ENCODE measurements around the gene XAB2.
"Not testable (repeated sequence)": the region's sequence is repeated elsewhere in the genome, so short reads cannot be mapped to it uniquely, and the experiment has no call there.

XAB2 gene

GRCh38 chr19:7611541-7612279 is 17.6 kb downstream of the XAB2 start:
- DNase-seq, result no peak

- DNase-seq, result no peak
Observed at GRCh38 chr19:7610491-7611240, 18.7 kb downstream of the XAB2 start.

GRCh38 chr19:7607874-7608560 is 21.3 kb downstream of the XAB2 start:
- no peak for DNase-seq

- DNase-seq, result no peak
Observed at GRCh38 chr19:7607212-7607873, 22.0 kb downstream of the XAB2 start.

- DNase-seq, result no peak
Observed at GRCh38 chr19:7606289-7606688, 23.1 kb downstream of the XAB2 start.

GRCh38 chr19:7605490-7606222 is 23.7 kb downstream of the XAB2 start:
- DNase-seq, result no peak

- no peak for DNase-seq
Observed at GRCh38 chr19:7603919-7604318, 25.4 kb downstream of the XAB2 start.

GRCh38 chr19:7602935-7603497 is 26.3 kb downstream of the XAB2 start:
- no peak for DNase-seq

- no peak for DNase-seq
Observed at GRCh38 chr19:7602240-7602934, 27.0 kb downstream of the XAB2 start.

GRCh38 chr19:7600721-7601120 is 28.6 kb downstream of the XAB2 start:
- no peak for DNase-seq

- no peak for DNase-seq
Observed at GRCh38 chr19:7598180-7598579, 31.2 kb downstream of the XAB2 start.

GRCh38 chr19:7597689-7598088 is 31.7 kb downstream of the XAB2 start:
- DNase-seq, result no peak

- no peak for DNase-seq
Observed at GRCh38 chr19:7596211-7596937, 33.0 kb downstream of the XAB2 start.

- DNase-seq, result peak; percentile 74
Observed at GRCh38 chr19:7595466-7596133, 33.7 kb downstream of the XAB2 start, which contains the start of gene CAMSAP3. TSS of gene CAMSAP3 (plus strand) at chr19:7595863. CDS start at chr19:7596003, 140 bp downstream.

GRCh38 chr19:7590256-7590655 is 39.1 kb downstream of the XAB2 start:
- DNase-seq, result no peak

GRCh38 chr19:7589822-7590221 is 39.5 kb downstream of the XAB2 start:
- DNase-seq, result no peak

GRCh38 chr19:7582446-7582845 is 46.9 kb downstream of the XAB2 start:
- no peak for DNase-seq

GRCh38 chr19:7579182-7579581 is 50.2 kb downstream of the XAB2 start:
- DNase-seq, result no peak

GRCh38 chr19:7578127-7578526 is 51.2 kb downstream of the XAB2 start:
- no peak for DNase-seq

- DNase-seq, result not testable (repeated sequence)
Observed at GRCh38 chr19:7577422-7577821, 51.9 kb downstream of the XAB2 start.

All from activated effector memory CD4-positive, alpha-beta T cell treated with anti-CD3 and anti-CD28 coated beads, Interleukin-2, amount 50 U/mL, for 16 hours (primary cell).